Endothelial cell of umbilical vein (primary cell): Measurements from ENCODE around the gene MAGI1. TPM values are rescaled to one million over a fixed set of nuclear protein-coding genes. Genes with fewer than 3 reads are reported as not detected.

Source experiments
- BruUV-seq: library from RNA; stranded (reverse); fragments of 400-500 nt; replicated peaks from 2 replicates; lab custom pipeline; 2021; lab: Mats Ljungman, UMichigan
- CTCF ChIA-PET: fragments of 300-600, 350-600 bp; sonication (Branson Sonifier 250); formaldehyde crosslinking; loops from one replicate; lab custom pipeline; 2021; ENCODE audit warnings: antibody characterized with exemption, inconsistent platforms; lab: Charles Lee
- POLR2A ChIA-PET: fragments of 300-600, 350-600 bp; sonication (Branson Sonifier 250); formaldehyde crosslinking; loops from one replicate; lab custom pipeline; 2021; ENCODE audit warnings: antibody characterized with exemption, inconsistent platforms; lab: Charles Lee
- DNase-seq: peaks from one replicate; pipeline ENCODE4 v3.0.0-alpha.2; 2011; ENCODE audit warnings: low read depth, low spot score
- FAIRE-seq: peaks from 2 replicates; lab custom pipeline; 2011; peaks lifted over from hg19 to GRCh38; lab: Jason Lieb, UNC
- H2AFZ ChIP-seq: 2 replicates; pipeline ENCODE4 v1.6.0; 2012; ENCODE audit warnings: low read depth, low read length, control low read depth, inconsistent platforms
- H3K27ac ChIP-seq: 2 replicates; pipeline ENCODE4 v1.5.1; 2011; ENCODE audit warnings: low read depth, mild to moderate bottlenecking, control low read depth, low read length, moderate library complexity; ENCODE audit not compliant: insufficient read depth
- H3K27me3 ChIP-seq, 2 experiments: 2 replicates each; pipeline versions ENCODE4 v1.6.0 to v1.6.1; 2011; ENCODE audit warnings: low read length in 2 of 2, mixed read lengths in 1 of 2; ENCODE audit not compliant: control insufficient read depth in 2 of 2, insufficient read depth in 2 of 2
- H3K36me3 ChIP-seq, 2 experiments: 2 replicates in 1 of 2; 3 replicates in 1 of 2; pipeline ENCODE4 v1.5.1; 2011; ENCODE audit warnings: low read length in 2 of 2, mild to moderate bottlenecking in 1 of 2, moderate library complexity in 1 of 2; ENCODE audit not compliant: control insufficient read depth in 2 of 2, insufficient read depth in 2 of 2; ENCODE audit errors: extremely low read depth in 1 of 2
- H3K4me1 ChIP-seq: 3 replicates; pipeline ENCODE4 v1.5.1; 2011; ENCODE audit warnings: mild to moderate bottlenecking, low read length; ENCODE audit not compliant: control insufficient read depth, insufficient read depth; ENCODE audit errors: extremely low read depth
- H3K4me2 ChIP-seq: 2 replicates; pipeline ENCODE4 v1.6.1; 2011; ENCODE audit warnings: low read length, control low read depth, mixed read lengths; ENCODE audit not compliant: insufficient read depth
- H3K4me3 ChIP-seq, 3 experiments: fragments of 200-600 bp in 1 of 3; sonication (generic), shearing (Covaris generic) in 1 of 3; replicated peaks in 1 of 3; 2 replicates each; pipeline ENCODE4 v1.5.1; 2011 to 2016; ENCODE audit warnings: control low read depth in 3 of 3, low read length in 3 of 3, mild to moderate bottlenecking in 2 of 3, inconsistent platforms in 1 of 3, low read depth in 1 of 3, moderate library complexity in 1 of 3; ENCODE audit not compliant: insufficient read depth in 1 of 3
- H3K79me2 ChIP-seq: 2 replicates; pipeline ENCODE4 v1.6.0; 2012; ENCODE audit warnings: low read length, inconsistent platforms; ENCODE audit not compliant: control insufficient read depth, insufficient read depth
- H3K9ac ChIP-seq: replicated peaks from 2 replicates; pipeline ENCODE3; 2011; ENCODE audit warnings: low read length, control low read depth; ENCODE audit not compliant: insufficient read depth; ENCODE audit errors: extremely low read depth
- H3K9me1 ChIP-seq: replicated peaks from 3 replicates; pipeline ENCODE4 v1.6.0; 2011; ENCODE audit warnings: mild to moderate bottlenecking, low read length; ENCODE audit not compliant: control insufficient read depth, insufficient read depth; ENCODE audit errors: extremely low read depth
- H3K9me3 ChIP-seq: replicated peaks from 2 replicates; pipeline ENCODE4 v1.5.1; 2012; ENCODE audit warnings: low read length, inconsistent platforms; ENCODE audit not compliant: control insufficient read depth, insufficient read depth
- H4K20me1 ChIP-seq: replicated peaks from 2 replicates; pipeline ENCODE3; 2011; ENCODE audit warnings: mild to moderate bottlenecking, low read length; ENCODE audit not compliant: control insufficient read depth, insufficient read depth; ENCODE audit errors: extremely low read depth
- CTCF ChIP-seq, 2 donors: IDR thresholded peaks; 1 replicate in 1 of 2; 2 replicates in 1 of 2; pipeline ENCODE4 v1.5.1; 2011; ENCODE audit warnings: low read length in 2 of 2, mild to moderate bottlenecking in 2 of 2, moderate library complexity in 2 of 2, control low read depth in 1 of 2, inconsistent platforms in 1 of 2, low read depth in 1 of 2; ENCODE audit not compliant: insufficient read depth in 1 of 2; ENCODE audit errors: extremely low read depth in 1 of 2
- EZH2 ChIP-seq: IDR thresholded peaks from 2 replicates; pipeline ENCODE4 v1.6.1; 2012; ENCODE audit warnings: borderline replicate concordance, low read depth, mild to moderate bottlenecking, moderate library complexity, low read length, inconsistent platforms; ENCODE audit not compliant: severe bottlenecking
- FOS ChIP-seq: IDR thresholded peaks from 2 replicates; pipeline ENCODE4 v1.6.1; 2011; ENCODE audit warnings: mild to moderate bottlenecking, low read length, moderate library complexity, borderline replicate concordance; ENCODE audit not compliant: insufficient read depth
- JUN ChIP-seq: IDR thresholded peaks from 2 replicates; pipeline ENCODE4 v1.6.1; 2011; ENCODE audit warnings: borderline replicate concordance, low read depth; ENCODE audit not compliant: insufficient read length, insufficient read depth
- MYC ChIP-seq: IDR thresholded peaks from one replicate; pipeline ENCODE4 v1.6.1; 2011; ENCODE audit warnings: mild to moderate bottlenecking, low read depth, low read length
- POLR2AphosphoS5 ChIP-seq: IDR thresholded peaks from 2 replicates; pipeline ENCODE4 v1.6.1; 2012; ENCODE audit warnings: low read depth, mild to moderate bottlenecking, control low read depth, low read length, moderate library complexity; ENCODE audit not compliant: insufficient read depth
- dilution Hi-C: fragments of 300-500 bp; cut with MboI; formaldehyde crosslinking; loops from one replicate; pipeline ENCODE4 v1.15.0; 2019; ENCODE audit warnings: low sequenced_read_pairs; ENCODE audit not compliant: extremely low pct_ligation_motif_present
- intact Hi-C: fragments of 100-400 bp; cut with micrococcal nuclease; formaldehyde crosslinking; loops from one replicate; pipeline ENCODE4 v1.10.0; 2022
- polyA plus RNA-seq, 4 experiments: library from polyadenylated mRNA; depleted of rRNA in 3 of 4; stranded (reverse) in 3 of 4; unstranded in 1 of 4; fragments of >200 nt; gene quantifications; 2 replicates each; pipeline versions ENCODE4 v1.2.1 to v1.2.3, GENCODE V29; 2011 to 2012; ENCODE audit warnings: missing spikeins in 1 of 4
- total RNA-seq: library from RNA; stranded (reverse); gene quantifications from 2 replicates; pipeline ENCODE4 v1.2.3, GENCODE V29; 2021

Gene MAGI1
- total and polyA plus RNA-seq, 2 donors (not counting 3 experiments of a cell fraction or from before 2014, with no cell fraction given) = 10.1 to 47.9 TPM

- peaks cover 9% of the 10 kb centered on the region for H4K20me1 ChIP-seq
- intact Hi-C loops (no loop called here), dilution Hi-C loops (no loop called here)
- H3K9me1 ChIP-seq = no peaks in the 10 kb centered on the region
- no peak overlapping the region for H3K4me3 ChIP-seq
- no peaks in the 10 kb centered on the region for H3K9me3 ChIP-seq
- H3K9ac ChIP-seq = no peak overlapping the region
- H2AFZ ChIP-seq = no peak overlapping the region
- no peaks in the 10 kb centered on the region for H3K79me2 ChIP-seq
- no peak for DNase-seq
- ChIA-PET POLR2A (no interaction called here), CTCF (no interaction called here)
- no peaks in the 10 kb centered on the region for H3K27me3 ChIP-seq
- H3K4me2 ChIP-seq = no peak overlapping the region
- H3K4me1 ChIP-seq = no peaks in the 10 kb centered on the region
- FAIRE-seq = no peak
- no peaks in the 10 kb centered on the region for H3K36me3 ChIP-seq
- no peak overlapping the region for H3K27ac ChIP-seq
- no peak for TF ChIP-seq MYC
- TF ChIP-seq EZH2 = no peak
- TF ChIP-seq POLR2AphosphoS5 = no peak
- TF ChIP-seq JUN = no peak
- BruUV-seq = no TSS peak
These were observed 558.7 kb downstream of the MAGI1 start for GRCh38 chr3:65479990-65480389.

- dilution Hi-C loops (no loop called here), intact Hi-C loops (no loop called here)
- Histone ChIP-seq H3K27ac (no peak overlapping the region), H3K9me3 (no peaks in the 10 kb centered on the region), H3K4me2 (no peak overlapping the region), H3K79me2 (no peaks in the 10 kb centered on the region), H4K20me1 (peaks cover 5% of the 10 kb centered on the region), H3K27me3 (no peaks in the 10 kb centered on the region), H3K36me3 (no peaks in the 10 kb centered on the region), H3K9ac (no peak overlapping the region), H3K9me1 (no peaks in the 10 kb centered on the region), H2AFZ (no peak overlapping the region), H3K4me1 (no peaks in the 10 kb centered on the region), H3K4me3 (no peak overlapping the region)
- ChIA-PET POLR2A (no interaction called here), CTCF (no interaction called here)
- peak; percentile 26 for FAIRE-seq
- DNase-seq = no peak
- BruUV-seq = no TSS peak
- TF ChIP-seq CTCF (IDR thresholded peaks at IDR 0.05; ENCODE audit: extremely low read depth in 1 of 2, insufficient read depth in 1 of 2, low read depth in 1 of 2, low read length in 2 of 2) = no peak
- no peak for TF ChIP-seq EZH2
- no peak for TF ChIP-seq POLR2AphosphoS5
- no peak for TF ChIP-seq FOS
These were observed 559.9 kb downstream of the MAGI1 start for GRCh38 chr3:65478551-65479500.
